WTC11 (cell line): ENCODE data around the gene CCR2. TPM values are rescaled to one million over a fixed set of nuclear protein-coding genes. Genes with fewer than 3 reads are reported as not detected.

Experiments used
- ATAC-seq: fragments of 200-7000 bp; cut with Tn5 transposase; 2 replicates; pipeline ENCODE4 v1.10.0; 2021; ENCODE audit warnings: mild to moderate bottlenecking, moderate library complexity
- CTCF ChIA-PET: fragments of 300-600 bp; sonication (Branson Sonifier 250); formaldehyde crosslinking; loops from one replicate; lab custom pipeline; 2021; ENCODE audit warnings: antibody characterized with exemption; lab: Charles Lee
- POLR2A ChIA-PET: fragments of 350-600 bp; sonication (Branson Sonifier 250); formaldehyde crosslinking; loops from one replicate; lab custom pipeline; 2021; ENCODE audit warnings: antibody characterized with exemption; lab: Charles Lee
- DNase-seq: peaks from one replicate; pipeline ENCODE4 v3.0.0; 2021; ENCODE audit warnings: low spot score
- H3K27ac Mint-ChIP-seq: 2 replicates; pipeline ENCODE4 v1.8.0; 2021; ENCODE audit warnings: mixed read lengths
- H3K27me3 Mint-ChIP-seq: 2 replicates; pipeline ENCODE4 v1.8.0; 2021; ENCODE audit warnings: low read depth, mild to moderate bottlenecking, moderate library complexity, mixed read lengths
- H3K36me3 Mint-ChIP-seq: 2 replicates; pipeline ENCODE4 v1.8.0; 2021; ENCODE audit warnings: mixed read lengths
- H3K4me1 Mint-ChIP-seq: 2 replicates; pipeline ENCODE4 v1.8.0; 2022; ENCODE audit warnings: mixed read lengths
- H3K4me3 Mint-ChIP-seq: 2 replicates; pipeline ENCODE4 v1.8.0; 2021; ENCODE audit warnings: mild to moderate bottlenecking, moderate library complexity, mixed read lengths
- H3K9me3 Mint-ChIP-seq: 2 replicates; pipeline ENCODE4 v1.8.0; 2021; ENCODE audit warnings: mixed read lengths
- ATF2 ChIP-seq: sonication (generic); formaldehyde crosslinking; IDR thresholded peaks from 2 replicates; pipeline ENCODE4 v1.8.1; 2022; ENCODE audit warnings: low read depth, missing genetic modification reagents, borderline replicate concordance
- CREB1 ChIP-seq: sonication (generic); formaldehyde crosslinking; IDR thresholded peaks from 2 replicates; pipeline ENCODE4 v1.8.0; 2023; ENCODE audit warnings: mild to moderate bottlenecking, missing genetic modification reagents
- CTCF ChIP-seq: fragments of 200-600 bp; IDR thresholded peaks from 2 replicates; pipeline ENCODE4 v1.8.0; 2022; ENCODE audit warnings: antibody characterized with exemption
- E2F5 ChIP-seq: sonication (generic); formaldehyde crosslinking; IDR thresholded peaks from 2 replicates; pipeline ENCODE4 v1.8.1; 2022; ENCODE audit warnings: mild to moderate bottlenecking, moderate library complexity, missing genetic modification reagents
- FOXK1 ChIP-seq: sonication (generic); formaldehyde crosslinking; IDR thresholded peaks from 2 replicates; pipeline ENCODE4 v1.8.0; 2022; ENCODE audit warnings: mild to moderate bottlenecking, moderate library complexity, missing genetic modification reagents
- FOXP1 ChIP-seq: sonication (generic); formaldehyde crosslinking; IDR thresholded peaks from 2 replicates; pipeline ENCODE4 v1.8.0; 2022; ENCODE audit warnings: missing genetic modification reagents, mild to moderate bottlenecking, moderate library complexity, borderline replicate concordance
- FOXP4 ChIP-seq: sonication (generic); formaldehyde crosslinking; IDR thresholded peaks from 2 replicates; pipeline ENCODE4 v1.8.0; 2022; ENCODE audit warnings: mild to moderate bottlenecking, missing genetic modification reagents
- IRF2 ChIP-seq: sonication (generic); formaldehyde crosslinking; IDR thresholded peaks from 2 replicates; pipeline ENCODE4 v1.8.0; 2022; ENCODE audit warnings: low read depth, missing genetic modification reagents, borderline replicate concordance
- KAT7 ChIP-seq: sonication (generic); formaldehyde crosslinking; IDR thresholded peaks from 2 replicates; pipeline ENCODE4 v1.8.1; 2023; ENCODE audit warnings: missing genetic modification reagents, mild to moderate bottlenecking, borderline replicate concordance
- MAX ChIP-seq: sonication (generic); formaldehyde crosslinking; IDR thresholded peaks from 2 replicates; pipeline ENCODE4 v1.8.0; 2022; ENCODE audit warnings: mild to moderate bottlenecking, missing genetic modification reagents
- MYBL2 ChIP-seq: sonication (generic); formaldehyde crosslinking; IDR thresholded peaks from 2 replicates; pipeline ENCODE4 v1.8.1; 2023; ENCODE audit warnings: mild to moderate bottlenecking, moderate library complexity, missing genetic modification reagents
- SOX15 ChIP-seq: fragments of 250-450 bp; sonication (Bioruptor Pico); IDR thresholded peaks from 2 replicates; pipeline ENCODE4 v1.9.0; 2021; ENCODE audit warnings: mild to moderate bottlenecking
- ZBTB43 ChIP-seq: sonication (generic); formaldehyde crosslinking; IDR thresholded peaks from 2 replicates; pipeline ENCODE4 v1.8.1; 2023; ENCODE audit warnings: mild to moderate bottlenecking, missing genetic modification reagents
- ZMAT4 ChIP-seq: fragments of 250-450 bp; sonication (Bioruptor Pico); IDR thresholded peaks from 2 replicates; pipeline ENCODE4 v1.9.0; 2021; ENCODE audit warnings: mild to moderate bottlenecking
- ZNF423 ChIP-seq: fragments of 250-450 bp; sonication (Bioruptor Pico); IDR thresholded peaks from 2 replicates; pipeline ENCODE4 v2.1.2; 2022; ENCODE audit warnings: mild to moderate bottlenecking, moderate library complexity
- ZNF512 ChIP-seq: sonication (generic); formaldehyde crosslinking; IDR thresholded peaks from 2 replicates; pipeline ENCODE4 v1.8.1; 2022; ENCODE audit warnings: missing genetic modification reagents, borderline replicate concordance
- total RNA-seq: library from RNA; stranded (reverse); gene quantifications from 3 replicates; pipeline ENCODE4 v1.2.3, GENCODE V29; 2021

The CCR2 gene
- total RNA-seq, 1 experiment from 2014 or later, result not detected

GRCh38 chr3:46378426-46378942, 24.6 kb downstream of the CCR2 start:
- ChIA-PET POLR2A (no interaction called here), CTCF (interaction anchor here (0.5 to 2.2 kb wide), 44 partner anchors 9 to 617 kb away, joined by 3 to 35 read pairs (median 4); partner anchors contain the start of genes ALS2CL, CCR1, CCR2 and CCR5AS)
- Mint-ChIP-seq H3K36me3 (no peaks in the 10 kb centered on the region), H3K9me3 (no peaks in the 10 kb centered on the region), H3K4me3 (no peak overlapping the region), H3K27ac (no peak overlapping the region)
- peak; percentile 54; the same call in 1 of the 2 replicates for TF ChIP-seq CTCF
- no peak for TF ChIP-seq ZMAT4 (CRISPR knock-in tag)
- TF ChIP-seq, all 79 proteins: peak for 1
- H3K27me3 Mint-ChIP-seq, result peaks cover 8% of the 10 kb centered on the region
- H3K4me1 Mint-ChIP-seq, result peaks cover 35% of the 10 kb centered on the region
- ATAC-seq (peak; percentile 85), DNase-seq (peak; percentile 79)

GRCh38 chr3:46380471-46381221, 26.7 kb downstream of the CCR2 start:
- ChIA-PET POLR2A (no interaction called here), CTCF (interaction anchor here (1.0 to 1.7 kb wide), 3 partner anchors 31 to 442 kb away, joined by 3 to 4 read pairs (median 4); no protein-coding TSS in a partner anchor)
- H3K27me3 Mint-ChIP-seq, result no peaks in the 10 kb centered on the region
- DNase-seq (no peak), ATAC-seq (no peak; the same call in 1 of the 2 replicates)
- peaks cover 39% of the 10 kb centered on the region for H3K4me1 Mint-ChIP-seq
- no peaks in the 10 kb centered on the region for H3K9me3 Mint-ChIP-seq
- H3K27ac Mint-ChIP-seq, result no peak overlapping the region
- no peak overlapping the region for H3K4me3 Mint-ChIP-seq
- TF ChIP-seq SOX15 (CRISPR knock-in tag) (no peak), FOXP1 (CRISPR knock-in tag) (no peak), MYBL2 (CRISPR knock-in tag) (no peak)
- no peaks in the 10 kb centered on the region for H3K36me3 Mint-ChIP-seq

GRCh38 chr3:46381625-46382024, 27.7 kb downstream of the CCR2 start:
- no peak for ATAC-seq
- Mint-ChIP-seq H3K36me3 (no peaks in the 10 kb centered on the region), H3K9me3 (peaks cover 4% of the 10 kb centered on the region; the same call in 1 of the 2 replicates), H3K27me3 (no peaks in the 10 kb centered on the region), H3K4me1 (peaks cover 35% of the 10 kb centered on the region), H3K27ac (no peak overlapping the region), H3K4me3 (no peak overlapping the region)
- CTCF ChIA-PET, result interaction anchor here (0.8 to 2.2 kb wide), 4 partner anchors 9 to 443 kb away, joined by 3 to 6 read pairs (median 4); no protein-coding TSS in a partner anchor
- no peak for DNase-seq
- POLR2A ChIA-PET, result no interaction called here
- TF ChIP-seq ATF2 (CRISPR knock-in tag) (no peak), ZBTB43 (CRISPR knock-in tag) (no peak), FOXK1 (CRISPR knock-in tag) (no peak), ZNF423 (CRISPR knock-in tag) (no peak), E2F5 (CRISPR knock-in tag) (no peak), ZNF512 (CRISPR knock-in tag) (no peak), ZMAT4 (CRISPR knock-in tag) (no peak), KAT7 (no peak), CREB1 (CRISPR knock-in tag) (no peak), MAX (CRISPR knock-in tag) (no peak), FOXP4 (CRISPR knock-in tag) (no peak), IRF2 (CRISPR knock-in tag) (no peak)
